Central memory CD4-positive, alpha-beta T cell (primary cell): Measurements from ENCODE around the gene CHST8.

Source experiments
- DNase-seq: peaks from one replicate; pipeline ENCODE4 v3.0.0; 2022

CHST8 gene

DNA sequence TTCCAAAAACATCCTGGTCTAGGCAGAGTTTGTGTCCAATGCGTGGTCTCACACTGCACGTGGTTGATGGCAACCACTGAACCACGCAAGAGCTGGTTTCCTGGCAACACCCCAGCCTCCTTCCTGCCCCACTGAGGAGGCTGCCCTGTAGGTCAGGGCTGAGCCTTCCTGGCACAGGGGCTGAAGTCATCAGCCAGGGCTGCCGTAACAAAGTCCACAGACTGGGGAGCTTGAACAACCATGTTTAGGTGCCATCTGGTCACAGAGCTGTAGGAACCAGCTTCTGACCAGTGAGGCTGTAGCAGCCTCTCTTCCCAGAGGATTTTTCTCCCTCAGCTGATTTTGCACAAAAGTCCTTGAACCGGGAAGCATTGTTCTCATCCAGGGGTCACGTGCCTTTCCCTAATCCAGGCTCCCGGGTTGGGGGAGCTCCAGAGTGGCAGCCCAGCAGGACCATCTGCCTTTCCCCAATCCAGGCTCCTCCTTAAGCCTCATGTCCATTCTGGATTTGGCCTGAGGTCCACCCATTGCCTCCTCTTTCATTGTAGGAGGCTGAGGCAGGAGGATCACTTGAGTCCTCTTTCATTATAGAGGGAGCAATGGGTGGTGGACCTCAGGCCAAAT, 53.9 kb downstream of the CHST8 start:
- no peak for DNase-seq

DNA sequence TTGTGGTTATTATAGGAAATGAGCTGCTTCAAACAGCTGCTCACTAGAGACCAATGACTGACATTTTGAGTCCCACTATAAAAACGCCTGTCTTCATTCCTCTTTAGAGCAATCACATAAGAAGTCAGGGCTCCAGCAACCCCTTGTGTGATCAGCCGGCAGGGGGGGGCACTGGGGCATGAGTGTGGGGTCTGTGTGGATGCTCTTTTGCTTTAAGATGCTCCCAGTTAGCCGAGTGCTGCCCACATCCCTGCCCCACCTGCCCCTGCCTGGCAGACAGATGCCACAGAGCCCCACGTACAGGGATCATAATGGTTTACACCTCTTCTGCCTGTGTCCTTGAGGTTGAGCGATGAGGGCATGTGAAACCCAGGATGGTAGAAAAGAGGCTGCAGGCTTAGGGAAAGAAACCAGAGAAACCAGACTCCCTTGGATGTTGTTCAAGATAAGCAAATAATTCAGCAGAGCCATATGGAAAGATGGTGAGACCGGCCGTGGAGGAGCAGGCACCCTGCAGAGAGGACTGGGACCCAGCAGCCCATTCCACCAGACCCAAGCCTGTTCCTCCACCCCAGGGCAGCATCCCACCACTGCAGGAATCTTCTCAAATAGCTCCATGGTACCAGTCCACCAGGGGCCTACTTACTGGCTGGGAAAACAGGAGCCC, 55.4 kb downstream of the CHST8 start:
- no peak for DNase-seq

DNA sequence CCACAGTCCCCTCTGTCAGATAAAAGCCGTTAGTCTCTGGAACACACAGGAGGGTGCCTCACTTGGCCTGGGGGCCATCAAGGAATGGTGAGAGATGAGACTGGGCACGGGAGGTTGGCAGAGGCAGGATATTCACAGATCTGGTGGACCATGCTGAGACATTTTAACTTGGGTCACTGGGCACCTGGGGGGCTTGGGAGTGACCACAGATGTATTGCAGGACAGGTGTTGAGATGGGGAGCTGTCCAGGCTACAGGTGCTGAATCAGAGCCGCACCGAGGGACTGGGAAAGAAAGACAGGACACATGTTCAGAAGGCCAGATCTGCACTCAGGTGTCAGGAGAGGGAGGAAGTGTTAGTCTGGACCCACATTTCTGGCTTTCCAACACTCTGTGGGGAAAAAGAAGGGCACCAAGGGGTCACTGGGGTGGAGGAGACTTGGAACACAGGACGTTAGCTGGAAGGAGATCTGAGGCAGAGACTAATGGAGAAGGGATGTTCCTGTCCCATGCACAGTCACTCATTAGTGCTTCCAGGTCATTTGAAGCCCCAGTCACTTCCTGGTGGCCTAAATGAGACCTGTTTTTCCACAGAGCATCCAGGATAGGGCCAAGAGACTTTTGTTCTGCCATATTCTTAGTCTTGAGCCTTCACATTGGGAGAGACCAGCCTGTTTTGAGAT, 56.1 kb downstream of the CHST8 start:
- no peak for DNase-seq

DNA sequence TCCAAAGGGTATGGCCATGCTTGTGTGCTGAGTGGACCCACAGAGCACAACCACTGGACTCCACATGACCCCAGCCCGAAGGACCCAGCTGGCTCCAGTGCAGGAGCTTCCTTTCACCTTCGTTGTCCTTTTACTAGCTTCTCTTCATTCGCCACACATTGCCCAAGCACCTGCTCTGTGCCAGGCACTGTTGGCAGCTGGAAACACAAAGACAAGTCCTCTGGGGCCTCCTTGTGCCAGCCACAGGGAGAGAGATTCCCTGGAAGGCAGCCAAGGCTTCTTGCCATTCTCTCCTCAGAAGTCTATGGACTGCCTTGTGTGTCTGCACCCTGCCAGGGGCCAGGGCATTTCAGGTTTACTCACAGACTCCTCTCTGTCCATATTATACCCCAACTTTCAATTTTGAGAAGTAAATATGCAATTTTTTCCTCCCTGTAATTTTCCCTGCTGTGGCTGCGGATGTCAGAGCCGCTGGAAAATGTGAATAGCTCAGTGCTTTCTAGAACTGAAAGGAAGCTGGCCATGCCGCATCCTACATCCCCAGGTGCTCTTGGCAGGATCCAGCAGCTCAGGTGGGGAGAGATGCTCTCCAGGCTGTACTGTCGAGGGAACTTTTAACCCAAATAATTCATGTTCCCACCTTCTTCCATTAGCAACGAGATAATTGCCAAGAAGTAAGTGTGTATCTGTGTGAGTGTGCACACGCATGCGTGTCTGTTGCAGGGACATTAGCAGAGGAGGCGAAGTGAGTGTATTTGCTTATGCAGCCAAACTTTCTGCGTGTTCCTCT, 57.2 kb downstream of the CHST8 start:
- no peak for DNase-seq

DNA sequence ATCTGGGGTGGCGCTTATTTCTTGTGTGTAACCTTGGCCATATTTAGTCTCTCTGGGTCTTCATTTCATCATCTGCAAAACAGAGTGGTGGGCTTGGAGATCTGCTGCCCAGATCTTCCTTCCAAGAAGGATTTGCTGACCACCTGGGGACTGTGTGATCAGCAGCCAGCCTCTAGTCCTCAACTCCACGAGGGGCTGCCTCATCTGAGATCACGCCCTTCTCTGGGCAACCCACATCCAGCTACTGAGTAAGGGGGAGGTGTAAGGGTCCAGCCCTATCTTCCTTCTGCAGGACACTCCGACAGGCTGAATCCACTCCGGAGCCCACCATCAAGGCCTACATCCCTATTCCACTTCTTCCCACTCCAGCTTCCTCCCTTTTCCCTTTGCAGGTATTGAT, 57.9 kb downstream of the CHST8 start:
- DNase-seq, result no peak

DNA sequence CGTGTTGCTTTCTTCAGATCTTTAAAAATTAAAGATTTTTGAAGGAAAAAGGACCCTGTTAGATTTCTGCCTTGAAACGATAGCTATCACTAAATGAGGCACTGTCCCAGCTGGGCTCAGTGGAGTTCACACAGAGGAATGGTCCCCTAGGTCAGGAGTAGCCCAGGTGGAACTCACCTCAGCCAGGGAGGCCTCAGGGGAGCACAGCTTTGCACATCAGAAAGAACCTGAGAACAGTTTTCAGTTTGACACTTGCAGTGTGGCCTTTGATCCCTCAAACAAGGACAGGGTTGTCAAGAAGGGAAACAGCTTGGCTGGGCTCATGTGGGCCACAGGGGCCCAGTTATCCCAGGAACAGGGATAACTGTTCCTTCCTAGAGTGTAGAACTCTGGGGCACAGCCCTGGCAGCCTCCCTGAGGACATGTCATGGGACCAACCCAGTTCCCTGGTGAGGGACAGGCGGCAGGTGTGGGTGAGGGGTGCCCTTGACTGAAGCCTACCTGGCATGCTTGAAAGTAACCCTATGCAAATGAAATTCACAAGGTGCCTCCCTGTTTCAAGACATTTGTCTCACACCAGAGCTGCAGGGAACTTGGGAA, 59.4 kb downstream of the CHST8 start:
- DNase-seq, result no peak

DNA sequence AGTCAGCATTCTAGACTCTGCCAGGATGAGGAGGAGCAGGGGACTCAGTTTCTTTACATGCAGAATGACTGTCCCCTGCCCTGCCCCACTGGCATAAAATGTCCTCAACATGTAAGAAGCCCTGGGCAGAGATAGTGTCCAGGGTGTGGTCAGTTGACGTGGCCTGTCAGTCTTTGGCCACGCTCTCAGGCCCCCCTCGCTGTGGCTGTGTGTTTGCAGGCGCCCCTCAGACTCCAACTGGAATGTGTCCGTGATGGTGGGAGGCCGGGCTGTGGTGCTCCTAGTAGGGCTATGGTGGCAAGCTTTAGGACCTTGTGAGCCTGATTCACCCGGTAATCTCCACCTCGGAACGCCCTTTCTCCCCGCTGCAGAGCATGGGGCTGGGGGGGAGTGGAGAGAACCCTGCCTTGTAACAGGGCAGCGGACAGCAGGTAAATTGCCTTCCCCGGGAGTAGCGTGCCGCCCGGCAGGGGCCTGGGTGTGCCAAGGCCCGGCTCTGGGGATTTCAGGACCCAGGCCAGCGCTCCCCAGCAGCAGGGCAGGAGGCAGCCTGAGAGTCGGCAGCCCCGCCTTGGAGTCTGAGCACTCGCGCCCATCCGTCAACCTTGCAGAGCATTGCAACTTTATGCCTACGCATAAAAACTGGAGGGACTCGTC, 62.3 kb downstream of the CHST8 start:
- DNase-seq, result no peak

DNA sequence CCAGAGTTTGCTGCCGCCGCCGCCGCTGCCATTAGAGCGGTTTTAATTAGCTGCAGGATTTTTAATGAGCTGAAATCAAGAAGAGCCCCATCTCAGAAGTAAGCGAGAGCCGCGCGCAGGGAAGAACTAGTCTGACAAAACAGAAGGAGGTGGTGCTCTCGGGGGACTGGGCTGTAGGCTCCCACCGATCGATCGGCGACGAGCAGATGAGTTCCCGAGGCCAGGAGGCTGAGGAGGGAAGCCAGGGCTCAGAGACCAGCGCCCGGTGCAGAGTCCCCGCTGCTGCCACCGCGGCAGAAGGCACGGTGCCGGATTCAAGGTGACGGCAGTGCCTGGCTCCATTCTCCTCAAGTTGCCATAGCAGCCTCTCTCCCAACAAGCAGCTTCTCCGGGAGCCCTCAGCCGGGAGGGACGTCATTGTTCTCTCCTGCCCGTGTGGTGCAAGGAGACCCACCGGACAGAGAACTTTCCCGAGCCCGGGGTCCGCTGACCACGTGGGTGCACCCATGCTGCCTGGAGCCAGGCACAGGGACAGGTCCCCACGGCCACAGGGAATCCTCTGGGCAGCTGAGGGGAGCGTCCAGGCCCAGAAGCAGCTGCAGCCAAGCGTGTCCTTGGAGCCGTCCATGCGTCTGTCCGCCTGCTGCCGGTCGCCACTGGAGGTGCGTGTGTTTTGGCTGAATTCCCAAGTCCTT, 62.9 kb downstream of the CHST8 start:
- DNase-seq, result no peak

DNA sequence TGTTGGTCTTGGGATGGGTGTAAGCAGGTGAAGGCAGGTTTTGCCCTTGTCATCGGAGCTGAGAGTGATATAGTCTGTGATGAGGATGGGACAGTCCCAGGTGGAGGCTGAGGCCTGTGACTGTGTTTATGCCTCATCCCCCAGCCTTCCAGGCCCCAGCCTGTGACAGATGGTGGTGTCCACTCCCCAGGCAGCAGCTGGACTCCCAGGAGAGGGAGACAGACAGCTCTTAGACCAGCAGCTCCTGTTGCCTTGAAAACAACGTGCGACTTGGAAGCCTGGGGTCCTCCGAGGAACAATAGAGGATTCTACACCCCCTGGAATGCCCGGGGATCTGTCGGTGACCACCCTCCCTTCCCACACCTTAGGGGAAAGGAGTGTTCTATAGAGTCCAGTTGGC, 63.8 kb downstream of the CHST8 start:
- DNase-seq, result no peak

DNA sequence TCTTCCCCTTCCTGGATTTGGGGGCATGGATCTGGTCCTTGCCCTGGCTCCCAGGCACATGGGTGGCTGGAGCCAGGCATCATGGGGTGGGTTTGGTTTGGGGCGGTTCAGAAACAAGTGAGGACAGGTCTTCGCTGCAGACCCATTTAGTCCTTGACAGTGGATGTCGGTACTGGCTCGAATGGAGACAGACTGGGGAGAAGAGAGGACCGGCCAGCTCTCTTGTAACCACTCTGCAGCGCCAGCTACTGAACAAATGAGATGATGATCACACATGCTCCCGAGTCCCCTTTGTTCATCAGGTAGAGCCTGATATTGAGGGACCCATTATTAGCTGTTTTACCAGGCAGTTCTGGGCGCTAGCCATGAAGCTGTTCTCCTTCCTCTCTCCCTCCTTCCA, 64.5 kb downstream of the CHST8 start:
- DNase-seq, result no peak

DNA sequence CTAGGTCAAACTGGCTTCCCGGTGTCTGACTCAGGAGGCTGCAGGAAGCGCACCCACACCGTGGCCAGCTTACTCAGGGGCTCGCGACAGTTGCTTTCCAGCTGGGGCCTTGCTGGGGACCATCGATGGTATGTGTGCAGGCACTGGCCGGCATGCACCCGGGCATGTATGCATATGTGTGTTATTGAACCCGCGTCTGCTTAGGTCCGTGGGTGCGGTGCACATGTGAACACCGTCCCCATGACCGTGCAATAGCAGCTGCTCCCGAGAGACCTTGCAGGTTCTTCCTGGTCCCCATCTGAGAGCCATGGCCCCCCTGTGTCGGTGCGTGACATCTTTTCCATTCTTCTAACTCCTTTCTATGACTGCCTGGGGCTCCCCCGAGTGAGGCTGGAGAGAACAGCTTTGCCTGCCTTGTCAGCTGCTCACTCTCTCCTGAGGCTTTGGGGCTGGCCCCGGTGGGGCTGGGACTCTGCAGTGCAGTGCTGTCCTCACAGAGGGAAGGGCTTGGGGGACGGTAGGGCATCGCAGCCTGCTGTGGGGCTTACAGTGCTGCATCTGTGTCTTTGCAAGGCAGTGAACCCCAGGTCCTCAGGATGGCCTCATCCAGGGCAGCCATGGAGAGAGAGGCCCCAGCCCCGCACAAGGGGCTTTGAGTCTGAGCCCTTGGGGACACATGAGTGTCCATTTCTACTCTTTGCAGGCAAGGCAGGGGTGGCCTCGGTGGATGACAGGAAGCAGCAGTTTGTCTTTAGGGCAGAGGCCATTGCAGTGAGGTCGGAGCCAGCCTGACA, 65.1 kb downstream of the CHST8 start:
- no peak for DNase-seq

DNA sequence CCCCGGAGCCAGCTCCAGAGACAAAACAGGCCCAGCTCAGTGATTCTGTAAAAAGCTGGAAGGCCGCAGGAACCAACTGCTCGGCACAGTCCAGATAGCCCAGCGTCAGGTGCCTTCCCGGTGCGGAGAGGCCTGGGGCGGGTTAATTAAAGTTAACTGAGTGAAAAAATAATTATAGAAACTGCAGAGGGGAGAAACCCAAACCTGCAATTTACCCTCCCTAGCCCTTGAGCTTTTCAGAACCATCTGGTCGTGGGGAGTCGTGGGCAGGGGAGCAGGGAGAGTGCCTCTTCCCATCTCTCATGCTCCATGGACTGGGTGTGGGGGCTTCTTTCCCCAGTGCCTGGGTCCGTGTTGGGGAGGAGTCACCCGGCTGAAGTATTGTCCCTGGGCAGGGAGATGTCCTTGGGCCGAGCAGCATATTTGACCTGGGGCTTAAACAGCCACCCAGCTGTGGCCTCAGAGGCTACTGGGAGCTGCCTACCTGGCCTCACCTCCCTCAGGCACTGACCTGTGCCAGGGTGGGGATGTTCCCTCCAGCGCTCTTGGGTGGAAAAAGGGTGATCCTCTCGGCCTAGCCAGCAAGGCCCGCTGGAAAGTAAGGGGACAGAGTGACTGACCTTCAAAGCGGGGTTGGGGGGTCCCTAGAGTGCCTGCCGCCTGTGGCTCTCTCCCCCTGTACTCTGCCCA, 65.9 kb downstream of the CHST8 start:
- DNase-seq, result no peak

DNA sequence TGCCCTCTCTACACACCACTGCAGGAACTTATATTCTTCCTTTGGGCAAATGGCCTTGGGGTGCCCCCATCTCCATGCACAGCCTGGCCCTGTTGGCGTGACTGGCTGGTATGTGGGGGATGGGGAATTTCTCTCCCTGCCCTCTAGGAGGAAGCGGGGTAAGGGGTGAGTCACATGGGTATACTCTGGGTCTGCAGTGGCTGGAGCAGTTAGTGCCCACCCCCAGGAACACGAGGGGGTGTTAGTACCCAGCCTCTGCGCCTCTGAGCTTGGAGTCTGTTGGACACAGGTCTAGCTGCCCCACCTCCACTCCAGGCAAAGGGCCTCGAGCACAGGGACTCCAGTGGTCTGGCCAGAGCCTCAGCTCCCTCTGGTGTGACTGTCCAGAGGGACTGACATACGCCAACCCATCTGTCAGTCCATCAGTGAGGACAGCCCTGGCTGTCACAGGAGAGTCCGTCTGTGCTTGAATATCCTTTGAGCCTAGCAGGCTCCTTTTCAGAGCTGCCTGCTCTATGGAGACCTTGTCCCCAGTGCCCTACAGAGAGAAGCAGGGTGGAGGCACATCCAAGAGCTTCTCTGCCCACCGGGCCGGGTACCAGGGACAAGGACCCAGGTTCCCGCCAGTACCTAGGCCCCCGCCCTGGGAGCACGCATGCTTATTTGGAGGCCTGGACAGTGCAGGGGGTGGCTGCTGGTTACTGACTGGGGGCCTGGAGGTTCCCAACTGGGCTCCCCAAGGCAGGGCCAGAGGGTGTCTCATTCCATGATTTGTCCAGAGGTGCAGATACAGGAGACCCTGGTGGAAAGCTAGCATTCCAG, 66.6 kb downstream of the CHST8 start:
- no peak for DNase-seq

DNA sequence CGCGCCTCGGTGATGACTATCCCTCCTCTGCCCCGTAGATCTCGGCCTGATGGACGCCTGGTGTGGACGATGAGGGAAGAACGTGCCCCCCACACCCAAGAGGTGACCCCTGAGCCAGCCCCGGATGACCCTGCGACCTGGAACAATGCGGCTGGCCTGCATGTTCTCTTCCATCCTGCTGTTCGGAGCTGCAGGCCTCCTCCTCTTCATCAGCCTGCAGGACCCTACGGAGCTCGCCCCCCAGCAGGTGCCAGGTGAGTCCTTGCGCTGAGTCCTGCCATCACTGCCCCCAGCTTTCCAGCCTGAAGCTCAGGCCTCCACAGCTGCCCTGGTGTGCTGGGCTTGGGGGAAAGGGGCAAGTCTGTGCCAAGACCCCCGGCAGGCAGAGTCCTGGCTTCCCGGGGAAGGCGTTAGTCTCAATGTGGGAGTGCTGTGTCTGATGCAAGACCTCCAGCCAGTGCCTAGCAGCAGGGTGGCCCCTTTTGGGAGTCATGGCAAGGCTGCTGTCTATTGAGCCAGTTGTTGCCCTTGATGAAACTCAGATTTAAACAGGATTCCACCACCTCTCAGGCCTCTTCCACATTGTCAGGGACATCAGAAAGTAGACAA, 67.5 kb downstream of the CHST8 start:
- DNase-seq, result no peak

DNA sequence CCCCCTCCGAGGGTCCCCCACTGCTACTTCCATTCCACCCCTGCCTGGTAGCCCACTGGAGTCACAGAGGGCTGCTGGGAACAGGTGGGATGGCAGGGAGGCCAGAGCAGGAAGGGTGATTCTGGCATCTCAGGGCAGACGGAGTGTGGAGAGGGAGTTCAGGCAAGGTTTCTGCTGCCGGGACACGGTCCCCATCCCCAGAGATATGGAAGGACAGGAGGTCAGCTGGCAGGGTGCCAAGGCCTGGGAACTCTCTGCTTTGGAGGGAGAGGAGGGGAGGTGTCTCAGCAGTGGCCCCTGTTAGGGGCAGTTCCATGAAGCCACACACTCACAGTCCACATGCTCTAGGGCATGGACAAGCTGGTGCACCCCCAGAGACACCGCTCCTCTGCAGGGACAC, 68.1 kb downstream of the CHST8 start:
- DNase-seq, result no peak

DNA sequence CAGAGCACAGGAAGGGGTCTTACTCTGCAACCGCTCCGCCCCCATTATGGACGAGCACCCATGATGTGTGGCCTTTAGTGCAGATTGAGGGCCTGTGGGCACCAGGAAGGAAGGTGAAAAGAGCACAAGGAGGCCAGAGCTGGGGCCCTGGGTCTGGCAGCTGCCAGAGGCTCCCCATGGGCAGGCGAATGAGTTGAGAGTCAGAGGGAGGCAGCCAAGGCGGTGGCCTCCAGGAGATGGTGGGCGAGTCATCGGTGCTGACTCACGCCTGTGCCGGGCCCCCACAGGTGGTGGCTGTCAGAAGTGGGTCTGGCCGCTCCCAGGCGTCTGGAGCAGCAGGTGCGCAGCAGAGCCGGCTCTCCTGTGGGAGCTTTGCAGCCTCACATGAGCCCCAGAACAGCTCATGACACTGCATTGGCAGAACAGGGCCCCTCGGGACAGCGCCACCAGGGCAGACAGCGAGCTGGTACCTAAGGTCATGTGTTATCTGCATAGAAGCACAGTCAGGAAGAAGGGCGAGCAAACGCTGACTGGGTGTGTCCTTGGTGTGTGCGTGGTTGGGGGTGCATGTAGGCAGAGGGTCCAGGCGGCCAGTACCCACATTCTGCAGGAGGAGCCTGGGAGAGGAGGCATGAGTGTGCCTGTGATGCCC, 68.8 kb downstream of the CHST8 start:
- no peak for DNase-seq

DNA sequence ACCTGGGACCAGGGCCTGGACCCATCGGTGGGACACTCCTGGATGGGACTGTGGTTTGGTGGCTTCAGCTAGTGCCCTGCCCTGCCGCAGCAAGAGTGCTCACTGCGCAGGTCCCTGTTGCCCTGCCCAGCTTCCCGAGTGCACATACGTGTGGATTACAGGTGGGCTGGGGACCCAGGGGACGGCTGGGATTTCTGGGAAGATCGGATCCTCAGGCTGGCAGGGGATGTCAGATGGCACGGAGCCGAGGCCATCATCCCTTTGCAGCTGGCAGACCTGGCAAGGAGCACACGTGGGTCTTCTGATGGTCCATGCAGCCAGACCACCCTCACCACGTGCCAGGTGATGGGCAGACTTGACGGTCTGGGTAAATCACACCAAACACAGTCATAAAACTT, 69.3 kb downstream of the CHST8 start:
- no peak for DNase-seq

DNA sequence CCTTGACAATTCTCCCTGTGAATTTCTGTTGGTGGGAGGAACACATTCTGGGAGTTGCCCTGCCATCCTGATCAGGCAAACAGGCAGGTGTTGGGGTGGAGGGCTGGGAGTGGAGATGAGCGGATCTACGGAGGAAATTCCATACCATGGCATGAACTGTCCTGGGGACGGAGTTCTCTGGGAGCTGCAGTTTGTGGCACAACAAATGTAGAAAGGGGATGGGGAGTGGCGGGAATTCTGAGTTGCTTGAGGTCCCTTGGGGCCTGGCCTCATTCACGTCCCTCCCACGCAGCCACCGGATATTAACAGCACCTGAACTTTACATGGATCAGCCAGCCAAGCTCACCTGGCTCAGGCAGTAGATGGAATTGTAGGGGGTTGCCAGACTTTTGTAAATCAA, 70.0 kb downstream of the CHST8 start:
- DNase-seq, result no peak

DNA sequence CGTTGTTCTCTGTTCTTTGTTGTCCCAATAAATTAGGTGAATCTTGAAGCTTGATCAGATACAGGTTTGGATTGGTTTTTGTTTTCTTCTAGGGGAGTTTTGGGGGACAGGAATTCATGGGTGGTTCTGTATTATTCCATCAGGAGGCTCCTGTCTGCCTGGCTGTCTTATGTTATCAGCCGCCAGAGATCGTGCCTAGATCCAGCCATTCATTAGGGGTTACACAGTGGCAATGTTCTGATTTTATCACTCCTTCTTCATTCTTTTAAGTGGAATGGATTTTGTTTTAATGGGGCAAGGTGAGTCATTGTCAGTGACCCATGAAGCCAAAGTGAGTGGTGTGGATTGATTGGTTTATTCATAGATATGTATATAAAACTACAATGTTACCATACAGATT, 71.9 kb downstream of the CHST8 start:
- no peak for DNase-seq
